ENCODE data around the gene STX7.

STX7 gene

DNA sequence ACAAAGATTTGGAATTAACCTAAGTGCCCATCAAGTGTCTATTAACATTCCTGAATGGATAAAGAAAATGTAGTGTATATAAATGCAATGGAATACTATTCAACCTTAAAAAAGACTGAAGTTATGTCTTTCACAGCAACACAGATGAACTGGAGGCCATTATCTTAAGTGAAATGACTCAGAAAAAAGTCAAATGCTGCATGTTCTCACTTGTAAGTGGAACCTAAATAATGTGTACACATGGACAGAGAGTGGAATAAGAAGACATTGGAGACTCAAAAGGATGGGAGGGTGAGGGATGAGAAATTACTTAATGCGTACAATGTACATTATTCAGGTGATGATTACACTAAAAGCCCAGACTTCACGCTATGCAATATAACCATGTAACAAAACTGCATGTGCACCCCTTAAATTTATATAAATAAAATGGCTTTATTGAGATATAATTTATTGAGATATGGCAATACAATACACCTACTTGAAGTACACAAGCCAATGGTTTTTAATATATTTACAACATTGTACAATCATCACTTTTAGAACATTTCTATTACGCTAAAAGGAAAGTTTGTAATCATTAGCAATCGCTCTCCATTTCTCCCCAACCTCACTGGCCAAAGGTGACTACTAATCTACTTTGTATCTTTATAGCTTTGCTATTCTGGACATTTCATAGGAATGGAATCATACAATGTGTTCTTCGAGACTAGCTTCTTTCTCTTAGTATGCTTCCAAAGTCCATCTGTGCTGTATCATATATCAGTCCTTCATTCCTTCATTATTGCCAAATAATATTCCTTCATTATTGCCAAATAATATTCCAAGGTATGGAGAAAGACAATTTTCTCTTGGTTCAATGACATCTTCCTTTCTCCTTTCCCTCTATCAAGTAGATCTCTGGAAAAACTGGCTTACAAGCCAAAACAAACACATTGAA, 5.8 kb downstream of the STX7 start:
- no peak for DNase-seq

DNA sequence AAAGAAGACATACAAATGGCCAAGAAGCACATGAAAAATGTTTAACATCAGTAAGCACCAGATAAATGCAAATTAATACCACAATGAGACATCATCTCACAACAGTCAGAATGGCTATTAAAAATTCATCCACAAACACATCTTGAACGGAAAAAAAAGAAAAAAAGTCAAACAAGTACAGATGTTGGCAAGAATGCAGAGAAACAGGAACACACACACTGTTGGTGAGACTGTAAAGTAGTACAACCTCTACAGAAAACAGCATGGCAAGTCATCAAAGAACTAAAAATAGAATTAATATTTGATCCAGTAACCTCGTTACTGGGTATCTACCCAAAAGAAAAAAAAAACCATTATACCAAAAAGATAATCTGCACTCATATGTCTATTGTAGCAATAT, 6.5 kb downstream of the STX7 start:
- DNase-seq, result no peak

DNA sequence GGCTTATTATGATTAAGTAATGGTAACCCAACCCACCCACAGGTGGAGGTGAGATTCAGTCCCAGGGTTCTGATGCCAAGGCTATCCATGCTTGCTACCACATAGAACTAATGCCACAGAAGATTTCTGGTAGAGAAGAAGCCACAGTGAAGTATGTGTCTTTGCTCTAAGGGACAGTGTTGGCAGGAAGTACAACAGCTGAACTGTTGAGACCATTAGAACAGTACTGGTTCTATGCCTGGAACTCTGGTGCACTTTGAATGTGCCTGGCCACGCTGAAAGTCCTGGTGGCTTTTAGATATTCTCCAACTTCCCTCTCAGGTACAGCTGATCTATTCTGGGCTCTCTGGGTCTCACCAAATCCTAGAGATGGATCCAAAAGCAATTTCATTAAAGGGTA, 7.8 kb downstream of the STX7 start:
- no peak for DNase-seq

DNA sequence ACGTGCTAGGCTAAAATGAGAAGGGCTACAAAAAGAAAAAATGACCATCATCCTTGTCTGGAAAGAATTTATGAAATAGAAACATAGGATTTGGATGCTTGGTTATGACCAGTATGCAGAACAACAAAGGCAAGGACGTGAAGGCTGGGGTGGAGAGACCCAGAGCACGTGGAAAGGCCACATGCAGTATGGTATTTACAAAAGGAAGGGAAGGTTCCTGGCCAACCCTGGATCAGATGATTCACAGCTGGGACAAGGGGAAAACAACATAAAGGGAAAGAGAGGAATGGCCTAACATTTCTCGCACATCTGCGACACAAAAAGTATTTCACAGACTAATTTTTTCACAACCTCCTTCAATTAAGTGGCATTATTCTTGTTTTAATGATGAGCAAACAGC, 8.2 kb downstream of the STX7 start:
- DNase-seq, result no peak

DNA sequence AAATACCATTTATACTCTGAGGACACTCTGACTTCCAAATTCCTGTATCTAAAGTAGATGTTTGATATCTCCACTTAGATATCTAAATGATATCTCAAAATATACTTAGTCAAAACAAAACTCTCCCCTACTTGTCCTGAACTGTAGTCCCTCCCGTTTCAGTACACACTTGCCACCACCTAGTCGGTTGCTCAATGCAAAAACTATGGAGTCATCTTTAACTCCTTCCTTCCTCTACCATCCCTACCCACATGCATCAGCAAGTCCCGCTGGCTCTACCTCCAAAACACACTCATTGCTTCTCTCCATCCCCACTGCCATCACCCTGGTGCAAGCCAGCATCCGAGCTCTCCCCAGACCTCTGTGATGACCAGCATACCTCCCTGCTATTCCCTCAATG, 13.2 kb downstream of the STX7 start:
- no peak for DNase-seq

DNA sequence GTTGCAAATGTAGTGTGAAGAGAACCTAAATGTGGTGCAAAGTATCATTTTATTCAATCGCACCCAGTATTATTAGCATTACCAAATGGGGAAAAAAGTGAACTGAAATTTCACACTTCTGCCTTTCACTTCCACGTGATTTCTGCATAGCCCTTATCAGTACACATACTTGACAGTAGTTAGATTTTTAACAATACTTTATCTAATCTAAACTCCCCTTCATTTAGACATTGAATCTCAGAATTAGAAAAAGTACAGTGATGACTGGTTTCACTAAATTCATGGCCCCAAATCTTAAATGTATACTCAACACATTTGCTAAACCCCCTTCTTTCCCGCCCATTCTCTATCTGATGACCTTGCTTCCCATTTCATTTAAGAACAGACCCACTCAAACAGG, 14.3 kb downstream of the STX7 start:
- no peak for DNase-seq

DNA sequence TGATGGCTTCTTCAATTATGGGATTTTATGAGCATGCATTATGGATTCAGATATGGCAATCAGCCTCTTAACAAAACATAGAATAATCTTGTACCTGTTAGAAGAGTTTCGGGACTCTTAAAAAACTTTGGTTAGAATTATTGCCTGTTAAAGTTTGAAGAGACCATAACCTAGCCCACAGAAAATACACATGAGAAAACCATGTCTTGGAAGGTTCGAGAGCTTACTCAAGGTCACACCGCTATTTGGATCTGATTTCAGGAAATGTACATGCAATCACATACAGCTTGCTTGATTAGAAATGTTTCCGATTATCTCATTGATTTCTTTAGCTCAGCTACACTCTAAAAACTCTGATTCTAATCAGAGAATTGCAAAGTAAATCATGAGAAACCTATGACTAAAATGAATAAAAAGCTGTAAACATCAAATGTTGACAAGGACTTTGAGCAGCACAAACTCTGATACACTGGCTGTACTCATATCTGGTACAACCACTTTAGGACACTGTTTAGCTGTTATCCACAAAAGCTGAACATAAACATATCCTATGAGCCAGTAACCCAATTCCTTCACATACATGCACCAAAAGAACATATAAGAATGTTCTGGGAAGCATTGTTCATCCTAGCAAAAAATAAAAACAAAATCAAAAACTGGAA, 16.3 kb downstream of the STX7 start:
- DNase-seq, result no peak

DNA sequence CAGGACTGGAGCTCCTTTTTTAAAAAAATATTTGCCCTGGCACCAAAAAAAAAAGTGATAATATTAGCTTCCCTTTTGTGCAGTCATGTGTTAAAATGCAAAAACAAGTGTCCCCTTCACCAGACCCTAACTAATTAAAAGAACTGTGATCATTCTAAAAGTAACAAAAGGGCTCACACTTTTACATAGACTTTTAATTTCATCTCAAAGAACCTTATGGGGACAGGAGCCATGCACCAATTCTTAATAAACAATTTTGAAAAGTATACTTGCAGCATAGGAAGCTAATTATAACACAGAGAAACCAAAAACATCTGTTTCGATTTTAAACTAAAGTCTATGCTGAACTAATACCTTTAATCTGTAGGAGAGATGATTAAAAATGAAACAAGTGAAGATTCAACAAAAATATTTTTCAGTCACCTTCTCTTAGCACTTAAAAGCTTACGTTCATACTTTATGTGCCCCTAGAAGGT, 17.3 kb downstream of the STX7 start:
- DNase-seq, result no peak

DNA sequence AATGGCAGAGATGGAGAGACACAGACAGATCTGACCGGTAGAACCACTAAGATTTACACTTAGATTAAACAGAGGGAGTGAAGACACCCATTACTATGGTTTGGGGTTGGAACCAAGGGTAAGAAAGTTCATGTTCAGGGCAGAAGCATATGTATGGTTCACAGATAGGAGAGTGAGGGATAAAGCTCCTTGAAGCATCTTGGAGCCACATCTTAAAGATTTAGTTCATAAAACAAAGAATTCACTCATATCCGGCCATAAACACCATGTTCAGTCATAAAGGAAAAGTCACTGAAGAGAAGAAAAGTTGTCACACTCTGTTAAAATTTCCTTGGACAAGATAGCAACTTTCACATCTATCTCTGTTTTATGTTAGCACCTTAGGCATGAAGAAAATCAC, 18.0 kb downstream of the STX7 start:
- no peak for DNase-seq

DNA sequence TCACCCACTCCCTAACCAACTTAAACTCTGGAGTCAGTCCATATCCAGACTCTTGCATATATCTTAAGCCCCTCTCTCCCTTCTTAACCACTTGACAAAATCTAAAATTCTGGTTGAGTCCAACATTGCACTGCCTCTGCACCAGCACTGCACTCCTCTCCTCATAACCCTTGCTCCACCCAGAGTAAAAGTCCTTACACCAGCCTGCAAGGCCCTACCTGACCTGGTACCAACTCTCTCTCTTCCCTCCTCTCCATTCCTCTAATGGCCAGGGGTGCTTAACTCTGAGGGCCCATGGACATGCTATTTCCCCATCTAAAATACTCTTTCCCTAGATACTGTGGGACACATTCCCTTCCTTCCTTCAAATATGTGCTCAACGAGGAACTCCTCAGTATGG, 21.0 kb downstream of the STX7 start:
- DNase-seq, result no peak

DNA sequence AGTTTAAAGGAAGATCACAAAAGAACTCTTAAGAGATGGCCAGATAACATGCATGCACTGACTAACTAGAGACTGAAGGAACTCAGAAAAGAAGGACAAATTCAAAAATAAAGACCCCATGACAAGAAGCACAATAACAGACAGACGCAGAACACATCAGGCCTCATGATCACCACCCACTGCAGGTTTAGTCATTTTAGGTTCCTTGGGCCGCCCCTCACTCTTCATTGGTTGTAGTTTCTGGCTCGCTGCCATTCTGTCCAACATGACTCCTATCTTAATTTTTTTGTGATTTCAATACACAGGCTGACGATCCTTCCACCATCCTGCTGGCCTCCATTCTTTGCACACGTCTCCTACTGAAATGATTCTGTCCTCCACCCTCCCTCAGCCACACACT, 21.6 kb downstream of the STX7 start:
- no peak for DNase-seq

DNA sequence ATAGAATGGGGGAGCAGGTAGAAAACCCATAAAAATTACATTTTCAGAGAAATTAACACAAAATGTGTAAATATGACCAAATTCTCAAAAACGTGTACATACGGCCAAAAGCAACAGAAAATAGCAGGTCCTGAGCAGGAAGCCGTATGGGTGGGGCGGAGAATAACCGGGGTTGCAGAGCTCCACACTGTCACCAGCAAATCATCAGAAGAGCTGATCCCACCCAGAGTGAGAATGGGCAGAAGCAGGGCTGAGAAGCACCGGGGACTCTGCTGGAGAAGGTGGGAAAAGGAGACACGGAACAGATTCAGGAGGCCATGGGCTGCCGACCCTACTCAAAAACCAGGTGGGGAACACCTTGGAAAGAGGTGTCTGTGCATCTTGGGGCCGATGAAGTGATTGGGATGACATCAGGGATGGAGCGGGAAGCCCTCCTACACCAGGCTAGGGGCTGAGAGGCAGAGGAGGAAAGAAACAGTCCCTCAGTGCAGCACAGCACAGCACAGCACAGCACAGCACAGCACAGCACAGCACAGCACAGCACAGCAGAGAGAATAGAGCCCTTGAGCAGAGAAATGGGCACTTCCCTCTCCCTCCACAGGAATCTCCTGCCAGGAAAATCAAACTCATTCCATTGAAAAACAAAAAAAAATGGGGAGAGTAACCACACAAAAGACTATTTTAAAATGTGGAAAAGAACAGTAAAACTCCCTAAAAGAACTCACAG, 22.3 kb downstream of the STX7 start:
- DNase-seq, result no peak

DNA sequence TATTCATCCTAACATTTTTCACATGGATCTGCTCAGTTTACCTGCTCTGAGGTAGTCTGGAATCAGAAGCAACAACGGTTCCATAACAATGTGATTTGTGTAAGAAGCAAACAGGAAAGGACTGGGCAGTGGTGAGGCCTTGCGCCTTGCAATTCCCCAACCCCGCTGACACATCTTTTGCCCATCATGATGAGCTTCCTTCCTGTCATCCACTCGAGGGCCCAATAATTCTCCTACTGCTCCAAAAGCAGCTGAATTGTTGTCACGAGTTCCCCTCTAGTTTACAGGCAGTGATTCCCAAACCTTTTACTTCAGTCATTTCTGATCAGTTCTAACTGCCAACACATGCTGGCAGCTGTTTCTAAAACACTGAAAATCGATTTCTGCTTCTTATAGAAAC, 22.9 kb downstream of the STX7 start:
- DNase-seq, result no peak

DNA sequence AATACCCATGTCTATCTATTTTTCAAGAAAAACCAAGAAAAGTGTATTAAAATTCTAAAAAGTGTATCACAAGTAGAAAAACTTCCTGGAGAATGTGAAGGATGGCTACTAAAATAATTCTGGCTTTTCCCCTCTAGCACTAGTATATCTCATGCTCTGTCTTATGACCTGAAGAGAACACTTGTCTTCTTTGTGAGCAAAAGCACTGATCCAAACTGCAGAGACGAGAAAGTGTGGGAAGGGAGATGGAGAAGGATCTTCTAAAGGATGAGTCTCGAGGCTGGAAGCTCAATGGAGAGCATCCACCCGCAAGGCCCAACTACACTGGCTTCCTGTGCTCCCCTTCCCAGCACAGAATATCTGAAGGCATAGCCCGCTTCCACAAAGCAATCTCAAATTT, 23.5 kb downstream of the STX7 start:
- no peak for DNase-seq

DNA sequence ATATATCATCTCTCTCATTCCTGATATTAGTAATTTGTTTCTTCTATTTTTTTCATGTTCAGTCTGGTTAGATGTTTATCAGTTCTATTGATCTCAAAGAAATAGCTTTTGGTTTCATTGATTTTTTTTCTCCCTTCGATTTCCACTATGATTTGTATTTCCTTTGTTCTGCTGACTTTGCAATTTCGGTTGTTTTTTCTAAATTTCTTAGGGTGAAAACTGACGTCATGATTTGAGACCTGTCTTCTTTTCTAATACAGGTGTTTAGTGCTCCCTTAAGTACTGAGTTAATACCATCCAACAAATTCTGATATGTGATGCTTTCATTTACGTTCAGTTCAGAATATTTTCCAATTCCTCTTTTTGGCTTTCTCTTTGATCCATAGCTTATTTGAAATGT, 25.2 kb downstream of the STX7 start:
- no peak for DNase-seq

DNA sequence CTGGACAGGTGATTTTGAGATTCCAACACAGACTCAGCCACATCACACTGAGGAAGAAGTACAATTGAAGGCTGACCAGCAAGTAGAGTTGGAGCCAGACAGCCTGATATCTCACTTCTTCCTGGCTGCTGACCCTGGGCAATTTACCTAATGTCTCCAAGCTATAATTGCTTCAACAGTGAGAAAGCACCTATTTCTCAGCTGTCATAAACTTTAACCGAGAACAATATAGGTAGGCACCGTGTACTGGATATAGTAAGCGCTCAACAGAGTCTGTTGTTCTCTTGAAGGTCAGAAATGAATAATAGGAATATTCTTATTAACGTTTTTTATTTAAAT, 28.3 kb downstream of the STX7 start:
- no peak for DNase-seq

DNA sequence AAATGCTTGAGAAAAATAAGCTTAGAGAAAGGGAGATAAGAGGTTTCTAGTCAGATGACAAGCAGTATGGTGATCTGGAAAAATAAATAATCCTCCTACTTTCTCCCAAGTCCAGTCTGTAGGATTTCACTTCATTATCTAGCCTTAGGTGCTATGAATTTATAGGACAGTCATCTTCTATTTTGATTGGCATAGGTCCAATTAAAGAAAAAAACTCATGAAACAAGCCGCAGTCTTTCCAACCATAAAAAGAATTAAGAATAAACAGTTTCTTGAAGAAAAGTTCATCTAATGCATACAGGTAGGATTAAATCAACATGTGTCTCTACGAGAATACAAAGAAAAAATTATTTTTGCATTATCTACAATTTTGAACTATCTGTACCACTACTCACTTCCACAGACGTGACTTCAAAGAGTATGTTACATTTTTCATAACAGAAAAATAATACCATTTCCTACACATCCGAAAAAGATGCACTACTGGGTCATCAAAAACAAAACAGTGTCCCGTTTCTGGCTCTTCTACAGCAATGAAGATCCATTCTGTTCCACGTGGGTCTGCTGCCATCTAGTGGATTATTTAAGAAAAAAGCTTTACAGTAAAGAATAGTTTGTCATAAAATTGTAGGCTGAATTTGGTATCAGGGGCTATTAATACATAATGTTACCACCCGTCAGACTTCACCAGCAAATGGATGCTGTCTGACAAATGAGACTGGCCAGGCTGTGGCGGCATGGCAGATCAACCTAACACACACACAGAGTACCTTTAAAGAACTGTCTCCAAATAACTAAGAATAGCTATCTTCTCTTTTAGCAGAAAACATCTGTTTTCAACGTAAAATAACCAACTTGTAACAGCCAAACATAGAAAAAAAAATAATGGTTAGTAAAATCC, 28.9 kb downstream of the STX7 start:
- peak; percentile 18 to 56 for DNase-seq

DNA sequence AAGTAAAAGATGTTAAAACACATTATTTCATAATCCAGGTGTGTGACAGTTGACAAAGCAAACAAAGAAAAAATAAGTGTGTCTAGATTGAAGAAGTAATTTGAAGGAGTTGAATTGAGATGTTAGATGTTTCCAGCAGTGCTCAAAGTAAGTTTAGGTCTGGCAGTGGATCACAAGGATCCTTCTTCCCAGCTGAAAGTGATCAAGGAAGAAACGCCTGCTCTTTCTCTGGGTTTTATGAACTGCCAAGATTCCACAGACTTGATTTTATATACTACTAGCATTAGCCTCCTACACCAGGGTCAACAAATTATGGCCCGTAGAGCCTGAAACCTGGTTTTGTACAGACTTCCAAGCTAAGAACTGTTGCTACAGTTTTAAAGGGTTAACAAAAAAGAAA, 30.3 kb downstream of the STX7 start:
- DNase-seq, result no peak

DNA sequence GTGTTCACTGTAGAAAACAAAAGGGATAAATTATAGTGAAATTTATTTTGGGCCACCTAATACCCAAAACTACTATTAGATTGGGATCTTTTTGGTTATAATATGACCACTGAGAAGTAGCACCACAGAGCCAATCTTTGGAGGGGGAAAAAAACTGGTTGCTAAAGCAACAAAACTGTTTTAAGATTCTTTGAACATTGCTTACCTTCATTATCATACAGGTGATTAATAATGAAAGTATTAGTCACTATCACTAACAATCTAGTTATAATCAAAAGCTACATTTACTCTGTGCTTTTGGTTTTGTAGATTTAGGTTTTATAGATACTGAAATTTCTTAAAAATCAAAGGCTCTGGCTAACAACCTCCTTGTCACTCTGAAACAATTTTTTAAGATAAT, 31.7 kb downstream of the STX7 start:
- no peak for DNase-seq

DNA sequence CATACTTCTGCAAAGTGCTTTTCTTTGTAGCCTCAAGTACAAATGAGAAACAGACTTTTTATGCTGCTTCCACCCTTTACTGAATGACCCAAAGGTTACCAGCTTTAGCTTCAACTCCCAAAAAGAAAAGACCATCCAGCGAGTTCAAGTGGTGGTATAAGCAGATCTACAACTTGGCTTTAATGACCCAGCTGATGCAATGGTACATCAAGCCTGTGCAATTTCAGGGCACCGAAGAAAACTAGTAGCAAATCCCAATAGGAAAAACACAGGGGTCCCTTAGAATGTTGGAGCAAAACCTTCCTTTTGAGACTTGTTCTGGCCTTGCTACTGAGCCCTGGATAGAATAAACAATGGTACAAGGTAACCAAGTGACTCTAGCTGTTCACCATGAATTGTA, 33.8 kb downstream of the STX7 start:
- no peak for DNase-seq

DNA sequence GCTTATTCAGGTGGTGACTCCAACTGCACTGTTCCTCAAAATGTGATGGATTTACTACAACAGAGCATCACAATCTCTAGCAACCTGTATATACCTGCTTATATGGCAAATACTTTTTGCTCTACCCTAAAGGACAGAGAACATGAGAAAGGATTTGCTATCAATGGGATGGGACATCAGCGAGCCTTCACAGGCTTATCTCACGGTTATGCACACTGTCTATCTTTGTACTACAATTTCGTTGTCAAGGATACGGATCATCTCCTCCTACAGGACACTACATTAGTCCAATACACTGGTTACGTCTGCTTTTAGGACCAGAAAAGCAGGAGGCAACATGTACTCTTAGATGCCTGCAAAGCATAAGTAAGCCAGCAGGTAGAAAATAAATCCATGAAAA, 34.2 kb downstream of the STX7 start:
- no peak for DNase-seq

DNA sequence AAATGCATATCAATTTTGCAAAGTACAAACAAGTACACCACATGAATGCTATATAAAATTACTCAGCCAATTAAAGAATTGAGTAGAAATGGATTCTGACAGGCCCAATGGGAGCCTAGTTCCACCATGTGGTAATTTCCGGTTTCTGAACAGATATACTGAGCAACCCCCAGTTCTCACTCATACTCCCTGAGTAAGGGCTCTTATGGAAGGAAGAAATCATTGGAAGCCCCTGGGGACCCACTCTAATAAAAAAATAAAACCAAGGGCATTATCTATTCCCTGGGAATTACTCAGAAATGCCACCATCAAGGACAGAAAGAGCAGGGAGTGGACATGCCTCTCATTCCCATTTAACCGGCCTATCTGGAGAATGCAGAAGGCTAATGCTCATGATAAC, 34.6 kb downstream of the STX7 start:
- no peak for DNase-seq

DNA sequence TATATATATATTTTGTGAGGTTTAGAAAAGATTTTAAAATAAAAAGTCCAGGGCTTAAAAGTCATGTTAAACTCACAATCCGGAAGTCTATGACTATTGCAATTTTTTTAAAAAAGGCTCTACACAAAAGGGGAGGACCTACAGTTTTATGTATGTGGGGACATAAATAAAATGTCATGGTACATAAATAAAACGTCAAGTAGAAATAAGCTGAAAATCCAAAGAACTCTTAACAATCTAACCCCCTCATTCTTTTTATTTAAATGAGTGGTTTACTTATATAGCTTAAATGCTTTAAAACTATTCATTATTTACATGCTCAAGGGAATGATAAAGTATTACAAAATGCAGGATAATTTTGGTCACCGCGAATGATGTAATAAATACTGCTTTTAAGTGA, 36.2 kb downstream of the STX7 start:
- DNase-seq, result no peak
